HS-5 (cell line): ENCODE results near the gene MARS1.
"Not testable (repeated sequence)": the region's sequence is repeated elsewhere in the genome, so short reads cannot be mapped to it uniquely, and the experiment has no call there.

Experiments
- DNase-seq: peaks from one replicate; pipeline ENCODE4 v3.0.0-alpha.2; 2012; ENCODE audit warnings: low read depth

Gene MARS1

DNA sequence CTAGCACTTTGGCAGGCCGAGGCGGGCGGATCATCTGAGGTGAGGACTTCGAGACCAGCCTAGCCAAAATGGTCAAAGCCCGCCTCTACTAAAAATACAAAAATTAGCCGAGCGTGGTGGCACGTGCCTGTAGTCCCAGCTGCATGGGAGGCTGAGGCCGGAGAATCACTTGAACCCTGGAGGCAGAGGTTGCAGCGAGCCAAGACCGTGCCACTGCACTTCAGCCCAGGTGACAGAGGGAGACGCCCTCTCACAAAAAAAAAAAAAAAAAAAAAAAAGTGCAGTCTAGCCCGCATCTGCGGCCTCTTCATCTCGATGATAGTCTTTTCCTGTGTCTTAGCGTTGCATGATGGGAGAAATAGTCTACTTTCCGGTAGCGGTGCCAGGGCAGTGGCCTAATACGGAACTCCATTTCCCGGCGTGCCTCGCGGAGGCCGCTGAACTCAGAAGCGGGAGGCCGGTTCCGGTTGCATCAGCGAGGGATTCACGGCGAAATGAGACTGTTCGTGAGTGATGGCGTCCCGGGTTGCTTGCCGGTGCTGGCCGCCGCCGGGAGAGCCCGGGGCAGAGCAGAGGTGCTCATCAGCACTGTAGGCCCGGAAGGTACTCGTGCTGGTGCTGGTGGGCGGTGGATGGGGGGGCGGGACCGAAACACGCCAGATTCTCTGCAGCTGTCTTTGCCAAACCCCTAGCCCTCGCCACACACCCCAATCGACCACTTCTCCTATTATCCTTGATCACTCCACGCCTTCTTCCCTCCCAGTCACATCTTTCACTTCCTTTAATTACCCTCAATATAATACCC is at the start of gene MARS1:
TSS of gene MARS1 (plus strand) at position 472 of the 805 bp plus-strand sequence. CDS start at position 495, 23 bp downstream.
- peak; percentile 90 for DNase-seq

DNA sequence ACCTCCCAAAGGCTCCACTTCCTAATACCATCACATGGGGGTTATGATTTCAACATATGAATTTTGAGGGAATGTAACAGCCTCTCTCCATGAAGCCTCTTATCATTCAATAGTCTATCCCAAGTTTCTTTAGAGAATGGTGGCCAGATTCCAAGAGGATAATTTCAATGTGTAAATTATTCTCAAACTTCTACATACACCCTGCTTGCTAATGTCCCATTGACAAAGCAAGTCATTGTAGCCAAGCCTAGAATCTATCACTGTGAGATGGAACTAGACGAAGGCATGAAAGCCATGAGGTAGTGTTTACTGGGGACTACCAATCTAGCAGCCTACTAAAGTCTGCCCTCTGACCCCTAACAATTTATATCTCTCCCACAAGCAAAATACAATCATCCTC is 49.5 kb upstream of the MARS1 start:
- no peak for DNase-seq

DNA sequence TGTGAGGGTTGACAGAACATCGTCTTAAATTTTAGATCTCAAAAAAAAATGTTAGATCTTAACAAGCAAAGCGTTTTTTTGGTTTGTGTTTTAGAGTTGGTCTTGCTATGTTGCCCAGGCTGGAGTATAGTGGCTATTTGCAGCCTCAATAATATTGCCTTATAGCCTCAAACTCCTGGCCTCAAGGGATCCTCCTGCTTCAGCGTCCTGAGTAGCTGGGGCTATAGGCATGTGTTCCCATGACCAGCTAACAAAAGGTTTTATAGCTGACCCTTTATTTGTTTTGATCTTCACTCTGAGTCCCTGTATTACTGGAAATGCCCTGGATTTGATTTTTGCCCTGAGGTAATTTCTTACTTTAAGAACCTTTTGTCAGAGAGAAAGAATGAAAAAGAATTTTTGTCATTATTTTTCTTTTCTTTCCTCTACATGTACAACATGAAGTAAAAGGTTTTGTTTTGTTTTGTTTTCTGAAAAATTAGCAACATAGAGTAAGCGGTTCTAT is 48.1 kb upstream of the MARS1 start:
- DNase-seq, result no peak

DNA sequence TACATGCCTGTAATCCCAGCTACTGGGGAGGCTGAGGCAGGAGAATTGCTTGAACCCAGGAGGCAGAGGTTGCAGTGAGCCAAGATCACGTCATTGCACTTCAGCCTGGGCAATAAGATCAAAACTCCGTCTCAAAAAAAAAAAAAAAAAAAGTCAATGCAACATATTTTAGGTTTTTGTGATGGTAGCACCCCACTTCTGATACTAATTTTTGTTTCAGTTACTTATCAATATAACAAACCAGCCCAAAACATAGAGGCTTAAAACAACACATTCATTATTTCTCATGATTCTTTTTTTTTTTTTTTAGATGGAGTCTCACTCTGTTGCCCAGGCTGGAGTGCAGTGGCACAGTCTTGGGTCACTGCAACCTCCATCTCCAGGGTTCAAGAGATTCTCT is 46.5 kb upstream of the MARS1 start:
- not testable (repeated sequence) for DNase-seq

DNA sequence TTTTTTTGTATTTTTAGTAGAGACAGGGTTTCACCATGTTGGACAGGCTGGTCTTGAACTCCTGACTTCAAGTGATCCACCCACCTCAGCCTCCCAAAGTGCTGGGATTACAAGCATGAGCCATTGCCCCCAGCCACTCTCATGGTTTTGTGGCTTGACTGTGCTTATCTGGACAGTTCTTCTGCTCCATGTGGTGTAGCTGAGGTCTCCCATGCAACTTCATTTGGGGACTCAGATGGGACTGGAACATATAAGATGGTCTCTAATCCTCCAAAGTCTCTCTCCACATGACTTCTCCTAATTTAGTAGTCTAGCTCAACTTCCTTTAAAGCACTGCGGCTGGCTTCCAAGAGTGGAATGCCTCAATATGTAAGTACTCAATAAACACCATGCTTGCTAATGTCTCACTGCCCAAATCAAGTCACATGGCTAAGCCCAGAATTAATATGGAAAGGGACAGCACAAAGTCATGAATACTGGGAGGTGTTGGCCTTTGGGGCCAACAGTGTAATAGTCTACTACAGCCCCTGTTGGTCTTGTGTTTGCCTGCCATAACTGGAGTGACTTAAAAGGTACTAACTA is 45.9 kb upstream of the MARS1 start:
- no peak for DNase-seq

DNA sequence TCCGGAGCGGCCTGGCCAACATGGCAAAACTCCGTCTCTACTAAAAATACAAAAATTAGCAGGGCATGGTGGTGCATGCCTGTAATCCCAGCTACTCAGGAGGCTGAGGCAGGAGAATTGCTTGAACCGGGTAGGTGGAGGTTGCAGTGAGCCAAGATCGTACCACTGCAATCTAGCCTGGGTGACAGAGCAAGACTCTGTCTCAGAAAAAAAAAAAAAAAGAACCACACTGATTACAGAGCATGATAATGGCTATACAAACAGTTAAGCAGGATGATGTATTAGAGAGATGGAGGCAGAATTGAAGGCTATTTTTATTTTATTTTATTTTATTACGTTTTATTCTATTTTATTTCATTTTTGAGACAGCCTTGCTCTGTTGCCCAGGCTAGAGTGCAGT is 43.5 kb upstream of the MARS1 start:
- DNase-seq, result not testable (repeated sequence)

DNA sequence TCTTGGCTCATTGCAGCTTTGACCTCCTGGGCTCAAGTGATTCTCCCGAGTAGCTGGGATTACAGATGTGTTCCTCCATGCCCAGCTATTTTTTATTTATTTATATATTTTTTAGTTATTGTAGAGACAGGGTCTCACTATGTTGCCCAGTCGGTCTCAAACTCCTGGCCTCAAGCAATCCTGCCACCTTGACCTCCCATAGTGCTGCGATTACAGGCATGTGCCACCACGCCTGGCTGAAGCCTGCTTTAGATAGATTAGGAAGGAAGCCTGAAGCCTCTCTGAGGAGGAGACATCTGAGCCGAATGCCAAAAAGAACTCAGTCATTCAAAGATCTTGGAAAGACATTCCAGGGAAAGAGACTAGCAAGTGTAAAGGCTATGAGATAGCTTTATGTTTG is 43.1 kb upstream of the MARS1 start:
- DNase-seq, result no peak

DNA sequence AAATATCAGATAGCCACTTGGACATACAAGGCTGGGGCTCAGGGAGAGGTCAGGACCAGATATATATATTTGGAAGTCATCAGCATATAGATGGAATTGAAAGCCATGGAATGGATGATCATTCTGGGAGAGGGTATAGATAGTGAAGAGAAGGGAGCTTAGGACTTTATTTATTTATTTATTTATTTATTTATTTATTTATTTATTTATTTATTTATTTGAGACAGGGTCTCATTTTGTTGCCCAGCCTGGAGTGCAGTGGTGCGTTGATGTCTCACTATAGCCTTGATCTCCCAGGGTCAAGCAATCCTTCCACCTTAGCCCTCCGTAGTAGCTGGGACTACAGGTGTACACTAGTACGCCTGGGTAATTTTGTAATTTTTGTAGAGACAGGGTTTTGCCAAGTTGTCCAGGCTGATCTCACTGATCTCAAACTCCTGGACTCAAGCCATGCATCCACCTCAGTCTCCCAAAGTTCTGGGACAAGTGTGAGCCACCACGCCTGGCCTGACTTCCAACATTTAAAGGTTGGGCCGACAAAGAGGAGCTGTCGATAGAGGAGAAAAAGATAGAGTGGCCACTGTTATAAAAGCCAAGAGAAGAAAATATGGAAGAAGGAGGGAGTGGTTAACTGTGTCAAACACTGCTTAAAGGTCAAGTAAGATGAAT is 41.4 kb upstream of the MARS1 start:
- DNase-seq, result no peak

DNA sequence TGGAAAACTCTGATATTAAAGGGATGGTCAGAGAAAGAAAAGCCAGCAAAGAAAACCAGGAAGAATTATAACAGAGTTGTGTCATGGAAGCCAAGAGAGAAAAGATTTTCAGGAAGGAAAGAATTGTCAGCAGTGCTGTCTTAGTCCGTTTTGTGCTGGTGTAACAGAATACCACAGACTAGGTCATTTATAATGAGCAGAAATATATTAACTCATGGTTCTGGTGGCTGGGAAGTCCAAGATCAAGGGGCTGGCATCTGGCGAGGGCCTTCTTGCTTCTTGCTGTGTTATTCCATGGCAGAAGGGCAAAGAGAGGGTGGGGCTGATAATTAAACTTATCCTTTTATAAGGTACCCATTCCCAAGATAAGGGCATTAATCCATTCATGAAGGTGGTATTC is 39.2 kb upstream of the MARS1 start:
- DNase-seq, result no peak

DNA sequence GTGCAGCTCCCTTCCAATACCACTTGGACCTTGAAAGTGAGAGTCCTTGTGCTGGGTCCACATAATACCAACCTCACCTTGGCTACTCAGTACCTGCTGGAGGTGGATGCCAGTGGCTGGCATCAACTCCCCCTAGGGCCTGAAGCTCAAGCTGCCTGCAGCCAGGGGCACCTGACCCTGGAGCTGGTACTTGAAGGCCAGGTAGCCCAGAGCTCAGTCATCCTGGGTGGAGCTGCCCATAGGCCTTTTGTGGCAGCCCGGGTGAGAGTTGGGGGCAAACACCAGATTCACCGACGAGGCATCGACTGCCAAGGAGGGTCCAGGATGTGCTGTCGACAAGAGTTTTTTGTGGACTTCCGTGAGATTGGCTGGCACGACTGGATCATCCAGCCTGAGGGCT is 38.5 kb upstream of the MARS1 start:
- no peak for DNase-seq

DNA sequence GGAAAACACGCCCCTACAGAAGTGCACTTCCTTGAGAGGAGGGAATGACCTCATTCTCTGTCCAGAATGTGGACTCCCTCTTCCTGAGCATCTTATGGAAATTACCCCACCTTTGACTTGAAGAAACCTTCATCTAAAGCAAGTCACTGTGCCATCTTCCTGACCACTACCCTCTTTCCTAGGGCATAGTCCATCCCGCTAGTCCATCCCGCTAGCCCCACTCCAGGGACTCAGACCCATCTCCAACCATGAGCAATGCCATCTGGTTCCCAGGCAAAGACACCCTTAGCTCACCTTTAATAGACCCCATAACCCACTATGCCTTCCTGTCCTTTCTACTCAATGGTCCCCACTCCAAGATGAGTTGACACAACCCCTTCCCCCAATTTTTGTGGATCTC is 37.8 kb upstream of the MARS1 start:
- no peak for DNase-seq

DNA sequence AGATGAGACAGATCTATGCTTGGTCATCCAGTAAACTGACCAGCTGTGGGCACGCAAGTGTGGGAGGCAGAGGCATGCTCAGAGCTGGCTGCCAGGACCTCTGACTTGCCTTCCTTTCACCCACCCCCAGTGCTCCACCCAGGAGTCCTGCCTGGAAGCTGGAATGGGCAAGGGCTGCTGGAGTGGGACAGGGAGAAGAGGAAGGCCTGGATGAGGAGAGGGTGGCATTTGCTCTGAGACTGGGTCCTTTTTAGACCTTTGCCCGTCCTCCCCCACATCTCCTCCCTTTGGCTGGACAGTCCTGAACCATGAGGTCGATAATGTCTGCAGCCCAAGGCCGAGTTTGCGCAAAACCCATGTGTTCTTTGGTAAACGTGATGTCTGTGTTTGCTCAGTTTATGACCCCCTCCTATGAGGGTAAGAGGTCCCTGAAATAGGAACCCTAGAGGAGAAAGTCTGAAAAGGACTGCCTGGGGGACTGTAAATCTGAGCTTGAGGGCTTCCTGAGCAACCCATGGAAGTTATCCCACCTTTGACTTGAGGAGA is 36.6 kb upstream of the MARS1 start:
- DNase-seq, result no peak

DNA sequence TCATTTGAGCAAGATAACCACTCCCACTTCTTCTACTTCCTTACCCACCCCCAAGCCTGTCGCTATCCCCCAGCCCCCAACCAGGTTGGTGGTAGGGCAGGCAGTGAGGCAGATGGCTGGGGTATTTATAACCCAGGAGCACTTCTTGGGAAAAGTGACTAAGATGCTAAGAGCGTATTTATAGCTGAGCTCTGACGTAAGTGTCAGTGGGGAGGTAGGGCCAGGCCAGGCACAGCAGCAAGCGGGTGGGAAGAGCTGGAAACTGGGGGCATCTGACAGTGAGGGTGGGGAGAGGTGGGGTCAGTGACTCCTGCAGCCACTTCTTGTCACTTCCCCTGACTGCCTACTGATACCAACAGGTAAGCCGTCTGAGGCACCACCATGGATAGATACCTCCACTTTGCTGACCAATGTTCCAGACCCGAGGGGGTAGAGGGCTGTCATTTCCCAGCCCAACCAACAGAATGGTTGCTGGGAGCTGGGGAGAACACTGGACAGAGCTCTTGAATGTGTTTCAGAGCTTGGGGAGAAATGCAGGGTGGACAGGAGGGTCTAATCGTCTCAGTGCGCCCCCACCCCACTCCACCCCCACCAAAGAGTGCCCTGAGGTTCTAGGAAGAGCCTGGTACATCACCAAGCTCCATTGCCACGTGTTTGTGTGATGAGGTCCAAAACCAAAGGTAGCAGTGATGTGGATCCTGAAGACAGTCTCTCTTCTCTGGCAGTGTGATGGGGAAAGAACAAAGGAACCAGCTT is 35.5 kb upstream of the MARS1 start:
- DNase-seq, result no peak

DNA sequence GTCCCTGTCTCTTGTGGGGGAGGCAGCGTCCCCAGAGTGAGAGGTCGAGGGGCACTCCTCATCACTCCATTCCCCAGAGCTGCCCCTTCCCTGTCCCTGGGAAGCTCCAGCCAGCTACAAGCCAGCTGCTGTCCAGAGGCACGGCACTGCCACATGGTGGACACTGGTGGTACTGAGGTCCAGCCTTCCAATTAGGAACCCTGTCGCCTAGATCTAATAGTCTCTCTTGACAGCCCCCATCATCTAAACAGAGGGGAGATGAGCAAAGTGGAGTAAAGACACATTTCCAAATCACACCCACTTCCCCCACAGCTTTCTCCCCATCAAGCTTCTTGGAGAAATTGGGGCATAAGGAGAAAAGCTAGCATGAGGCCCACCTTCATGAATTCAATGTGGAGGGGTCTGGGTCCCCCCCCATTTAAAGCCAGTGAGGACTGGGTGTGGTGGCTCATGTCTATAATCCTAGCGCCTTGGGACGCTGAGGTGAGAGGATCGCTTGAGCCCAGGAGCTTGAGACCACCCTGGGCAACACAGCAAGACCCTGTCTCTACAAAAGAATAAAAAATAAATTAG is 34.8 kb upstream of the MARS1 start:
- no peak for DNase-seq

DNA sequence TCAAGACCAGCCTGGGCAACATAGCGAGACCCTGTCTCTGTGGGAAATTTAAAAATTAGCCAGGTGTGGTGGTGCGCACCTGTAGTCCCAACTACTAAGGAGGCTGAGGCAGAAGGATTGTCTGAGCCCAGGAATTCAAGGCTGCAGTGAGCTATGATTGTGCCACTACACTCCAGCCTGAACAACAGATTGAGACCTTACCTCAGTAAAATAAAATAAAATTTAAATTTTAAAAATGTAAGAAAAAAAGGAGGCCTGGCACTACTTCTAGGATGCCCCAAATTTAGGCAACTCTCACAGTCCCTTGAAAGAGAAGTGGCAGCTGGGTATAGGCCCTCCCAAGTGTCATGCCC is 33.7 kb upstream of the MARS1 start:
- DNase-seq, result no peak

DNA sequence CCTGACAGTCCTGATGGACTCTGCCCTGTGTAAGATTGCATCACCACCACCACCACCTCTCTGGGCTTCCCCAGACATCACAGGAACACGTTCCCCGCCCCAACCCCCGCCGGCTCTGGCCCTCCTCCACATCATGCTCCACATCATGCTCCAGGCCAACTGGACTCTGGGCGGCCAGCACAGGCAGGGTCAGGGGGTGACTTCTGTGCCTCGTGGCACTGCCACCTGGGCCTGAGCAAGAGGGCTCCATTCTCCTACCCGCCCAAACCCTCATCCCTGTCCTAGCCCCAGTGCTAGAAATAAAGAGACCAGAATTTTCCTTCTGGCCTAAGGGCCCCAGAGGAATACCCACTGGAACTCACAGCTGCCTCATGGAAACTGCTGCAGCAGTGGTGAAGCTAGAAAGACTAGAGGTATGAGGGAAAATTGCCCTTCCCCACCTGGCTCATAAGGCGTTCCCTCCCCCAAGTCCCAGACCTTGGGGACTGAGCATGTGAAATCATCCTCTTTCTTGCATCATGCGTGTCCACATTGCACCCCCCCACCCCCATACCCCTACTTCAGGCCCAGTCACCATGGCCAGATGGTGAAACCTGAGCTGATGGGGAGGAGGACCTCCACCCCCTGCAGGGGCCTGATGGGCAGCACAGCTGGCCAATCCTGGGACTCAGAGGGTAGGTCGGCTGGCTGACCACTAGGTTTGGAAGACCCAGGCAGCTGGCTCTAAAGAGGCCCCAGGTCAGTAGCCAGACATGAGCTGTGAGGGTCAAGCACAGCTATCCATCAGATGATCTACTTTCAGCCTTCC is 33.1 kb upstream of the MARS1 start, which contains the start of gene INHBE:
TSS of gene INHBE (plus strand) at position 742 of the 808 bp plus-strand sequence. CDS start 230 bp downstream, outside the sequence.
- no peak for DNase-seq

DNA sequence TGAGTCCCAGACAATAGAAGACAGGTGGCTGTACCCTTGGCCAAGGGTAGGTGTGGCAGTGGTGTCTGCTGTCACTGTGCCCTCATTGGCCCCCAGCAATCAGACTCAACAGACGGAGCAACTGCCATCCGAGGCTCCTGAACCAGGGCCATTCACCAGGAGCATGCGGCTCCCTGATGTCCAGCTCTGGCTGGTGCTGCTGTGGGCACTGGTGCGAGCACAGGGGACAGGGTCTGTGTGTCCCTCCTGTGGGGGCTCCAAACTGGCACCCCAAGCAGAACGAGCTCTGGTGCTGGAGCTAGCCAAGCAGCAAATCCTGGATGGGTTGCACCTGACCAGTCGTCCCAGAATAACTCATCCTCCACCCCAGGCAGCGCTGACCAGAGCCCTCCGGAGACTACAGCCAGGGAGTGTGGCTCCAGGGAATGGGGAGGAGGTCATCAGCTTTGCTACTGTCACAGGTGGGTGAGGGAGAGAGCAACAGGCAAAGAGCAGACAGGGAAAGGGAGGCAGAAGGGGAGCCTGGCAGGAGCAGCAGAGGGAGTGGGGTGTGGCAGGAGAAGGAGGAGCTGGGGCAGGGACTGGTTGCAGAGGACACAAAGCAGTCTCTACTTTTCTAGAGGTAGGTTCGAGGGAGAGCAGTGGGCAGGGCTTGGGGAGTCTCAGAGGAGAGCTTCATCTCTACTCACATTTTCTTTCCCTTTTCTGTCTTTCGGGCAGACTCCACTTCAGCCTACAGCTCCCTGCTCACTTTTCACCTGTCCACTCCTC is 32.3 kb upstream of the MARS1 start:
- no peak for DNase-seq

DNA sequence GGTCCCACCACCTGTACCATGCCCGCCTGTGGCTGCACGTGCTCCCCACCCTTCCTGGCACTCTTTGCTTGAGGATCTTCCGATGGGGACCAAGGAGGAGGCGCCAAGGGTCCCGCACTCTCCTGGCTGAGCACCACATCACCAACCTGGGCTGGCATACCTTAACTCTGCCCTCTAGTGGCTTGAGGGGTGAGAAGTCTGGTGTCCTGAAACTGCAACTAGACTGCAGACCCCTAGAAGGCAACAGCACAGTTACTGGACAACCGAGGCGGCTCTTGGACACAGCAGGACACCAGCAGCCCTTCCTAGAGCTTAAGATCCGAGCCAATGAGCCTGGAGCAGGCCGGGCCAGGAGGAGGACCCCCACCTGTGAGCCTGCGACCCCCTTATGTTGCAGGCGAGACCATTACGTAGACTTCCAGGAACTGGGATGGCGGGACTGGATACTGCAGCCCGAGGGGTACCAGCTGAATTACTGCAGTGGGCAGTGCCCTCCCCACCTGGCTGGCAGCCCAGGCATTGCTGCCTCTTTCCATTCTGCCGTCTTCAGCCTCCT is 31.6 kb upstream of the MARS1 start:
- DNase-seq, result no peak

DNA sequence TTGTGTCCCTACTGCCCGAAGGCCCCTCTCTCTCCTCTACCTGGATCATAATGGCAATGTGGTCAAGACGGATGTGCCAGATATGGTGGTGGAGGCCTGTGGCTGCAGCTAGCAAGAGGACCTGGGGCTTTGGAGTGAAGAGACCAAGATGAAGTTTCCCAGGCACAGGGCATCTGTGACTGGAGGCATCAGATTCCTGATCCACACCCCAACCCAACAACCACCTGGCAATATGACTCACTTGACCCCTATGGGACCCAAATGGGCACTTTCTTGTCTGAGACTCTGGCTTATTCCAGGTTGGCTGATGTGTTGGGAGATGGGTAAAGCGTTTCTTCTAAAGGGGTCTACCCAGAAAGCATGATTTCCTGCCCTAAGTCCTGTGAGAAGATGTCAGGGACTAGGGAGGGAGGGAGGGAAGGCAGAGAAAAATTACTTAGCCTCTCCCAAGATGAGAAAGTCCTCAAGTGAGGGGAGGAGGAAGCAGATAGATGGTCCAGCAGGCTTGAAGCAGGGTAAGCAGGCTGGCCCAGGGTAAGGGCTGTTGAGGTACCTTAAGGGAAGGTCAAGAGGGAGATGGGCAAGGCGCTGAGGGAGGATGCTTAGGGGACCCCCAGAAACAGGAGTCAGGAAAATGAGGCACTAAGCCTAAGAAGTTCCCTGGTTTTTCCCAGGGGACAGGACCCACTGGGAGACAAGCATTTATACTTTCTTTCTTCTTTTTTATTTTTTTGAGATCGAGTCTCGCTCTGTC is 31.0 kb upstream of the MARS1 start:
- no peak for DNase-seq
